HG03097 (cell line): ENCODE results near the gene NLRP8.
"Not testable (repeated sequence)": the region's sequence is repeated elsewhere in the genome, so short reads cannot be mapped to it uniquely, and the experiment has no call there.

Experiments used
- ATAC-seq: cut with Tn5 transposase; IDR thresholded peaks from one replicate; pipeline ENCODE4 v1.9.1; 2021; ENCODE audit not compliant: unreplicated experiment, low FRiP score

Gene NLRP8

DNA sequence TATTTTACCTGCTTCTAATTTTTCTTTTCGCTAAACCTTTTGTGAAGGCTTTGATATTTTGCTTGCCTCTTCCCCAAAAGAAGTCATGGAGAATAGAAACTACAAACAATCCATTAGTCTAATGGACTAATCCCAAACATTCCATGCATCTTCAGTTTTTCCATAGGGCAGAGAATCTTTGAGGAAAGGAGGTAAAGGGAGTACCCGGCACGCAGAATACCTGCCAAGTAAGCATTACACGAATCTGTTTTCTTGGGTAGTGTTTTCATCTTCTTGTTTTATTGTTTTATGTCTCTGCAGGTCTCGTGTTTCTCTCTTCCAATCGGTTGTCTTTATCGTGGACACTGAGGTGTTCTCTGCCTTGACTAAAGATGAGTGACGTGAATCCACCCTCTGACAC lies at the start of gene NLRP8:
TSS of gene NLRP8 (plus strand) at position 301 of the 400 bp plus-strand sequence.
- no peak for ATAC-seq

DNA sequence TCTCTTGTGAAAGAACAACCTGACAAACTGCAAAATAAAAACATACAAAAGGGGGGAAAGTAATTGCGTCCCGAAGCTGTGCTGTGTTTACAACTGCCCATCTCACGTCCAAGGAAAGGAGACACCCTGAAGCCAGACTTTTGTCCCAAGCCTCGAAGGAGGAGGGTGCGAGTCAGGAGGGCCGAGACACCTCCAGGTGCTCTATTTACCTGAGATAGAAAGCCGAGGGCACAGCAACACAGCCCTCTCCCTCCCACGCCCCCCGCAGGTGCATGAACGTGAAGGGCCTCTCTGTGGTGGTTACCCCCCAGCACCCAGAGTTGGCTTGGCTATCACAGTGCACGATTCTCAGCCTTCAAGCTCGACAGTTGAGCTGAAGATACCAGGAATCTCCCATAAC lies 48.7 kb upstream of the NLRP8 start:
- ATAC-seq: no peak

DNA sequence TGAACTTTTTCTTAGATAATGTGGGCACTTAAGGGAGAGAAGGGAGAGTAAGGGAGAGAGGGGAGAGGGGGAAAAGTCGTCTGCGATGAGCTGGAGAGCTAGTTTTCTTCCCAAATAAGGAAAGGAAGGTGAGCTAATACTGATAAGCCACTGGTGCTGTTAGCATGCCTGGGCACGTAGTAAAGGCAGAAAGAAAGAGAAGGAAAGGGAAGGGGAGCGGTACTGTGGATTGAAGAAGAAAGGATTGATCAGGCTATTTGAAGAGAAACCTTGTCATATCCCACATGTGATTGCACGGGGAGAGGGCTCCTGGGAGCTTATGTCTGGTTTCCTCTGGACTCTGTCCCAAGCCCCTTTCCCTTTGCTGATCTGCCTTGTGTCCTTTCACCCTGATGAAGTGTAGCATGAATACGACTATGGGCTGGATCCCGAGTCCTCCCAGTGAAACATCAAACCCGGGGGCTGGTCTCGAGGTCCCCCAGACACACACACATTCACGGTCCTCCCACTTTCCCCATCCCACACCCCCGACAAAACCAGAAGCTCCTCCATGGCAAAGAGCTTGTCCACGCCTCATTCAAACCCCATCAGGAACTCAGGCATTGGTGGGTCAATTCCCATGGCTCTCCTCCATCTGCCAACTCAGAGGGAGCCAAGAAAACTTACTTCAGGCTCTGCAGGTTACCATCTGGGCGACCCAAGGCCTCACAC lies 46.1 kb upstream of the NLRP8 start:
- no peak for ATAC-seq

DNA sequence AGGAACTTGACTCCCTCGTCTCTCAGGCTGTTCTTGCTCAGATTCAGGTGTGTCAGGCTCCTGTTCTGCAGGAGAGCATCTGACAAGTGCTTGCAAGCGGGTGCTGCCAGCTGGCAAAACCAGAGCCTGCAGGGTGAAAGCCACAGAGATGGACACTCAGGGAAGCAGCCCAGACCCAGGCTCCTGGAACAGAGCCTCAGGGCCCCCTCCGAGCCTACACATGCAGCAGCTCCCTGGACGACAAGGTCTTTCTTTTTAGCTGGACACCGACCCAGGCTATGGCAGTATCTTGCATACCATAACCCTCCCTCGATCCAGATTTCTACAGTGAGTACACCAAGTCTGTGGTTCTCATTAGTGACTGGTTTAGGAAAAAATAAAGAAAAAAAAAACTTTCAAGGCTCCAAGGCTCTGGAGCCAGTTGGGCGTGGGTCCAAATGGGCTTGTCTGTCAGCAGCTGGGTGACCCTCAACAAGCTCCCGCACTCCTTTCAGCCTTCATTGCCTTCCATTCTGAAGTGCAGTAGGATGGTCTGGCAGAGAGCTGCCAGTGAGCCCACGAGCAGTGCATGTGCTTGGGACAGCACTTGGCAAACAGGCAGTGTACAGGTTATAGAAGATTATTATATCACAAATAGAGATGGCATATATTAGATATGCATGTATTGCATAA lies 45.4 kb upstream of the NLRP8 start:
- ATAC-seq: no peak

DNA sequence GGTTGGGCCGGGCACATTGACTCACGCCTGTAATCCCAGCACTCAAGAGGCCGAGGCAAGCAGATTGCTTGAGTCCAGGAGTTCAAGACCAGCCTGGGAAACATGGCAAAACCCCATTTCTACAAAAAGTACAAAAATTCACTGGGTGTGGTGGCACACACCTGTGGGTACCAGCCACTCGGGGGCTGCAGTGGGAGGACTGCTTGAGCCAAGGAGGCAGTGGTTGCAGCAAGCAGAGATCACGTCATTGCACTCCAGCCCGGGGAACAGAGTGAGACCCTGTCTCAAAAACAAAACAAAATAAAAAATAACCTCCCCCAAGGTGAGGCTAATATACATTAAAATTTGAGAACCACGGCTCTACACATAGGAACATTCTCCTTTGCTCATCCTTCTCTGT lies 40.3 kb upstream of the NLRP8 start:
- ATAC-seq: no peak

DNA sequence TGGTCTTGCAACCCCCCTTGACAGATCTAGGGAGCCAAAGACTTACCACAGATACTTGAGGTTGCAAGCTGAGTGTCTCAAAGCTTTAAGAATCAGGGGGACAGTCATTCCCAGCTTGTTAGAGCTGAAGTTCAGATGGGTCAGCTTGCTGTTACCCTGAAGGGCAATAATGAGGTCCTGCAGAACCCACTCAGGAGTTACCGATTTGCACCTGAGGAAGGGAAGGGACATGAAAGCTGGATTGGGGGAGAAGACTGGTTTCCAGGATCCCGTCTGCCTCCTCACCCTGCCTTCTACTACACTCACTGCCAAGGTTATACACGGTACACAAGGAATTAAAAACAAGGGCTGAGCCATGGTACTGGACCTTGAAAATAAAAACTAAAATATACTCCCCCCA lies 39.9 kb upstream of the NLRP8 start:
- no peak for ATAC-seq

DNA sequence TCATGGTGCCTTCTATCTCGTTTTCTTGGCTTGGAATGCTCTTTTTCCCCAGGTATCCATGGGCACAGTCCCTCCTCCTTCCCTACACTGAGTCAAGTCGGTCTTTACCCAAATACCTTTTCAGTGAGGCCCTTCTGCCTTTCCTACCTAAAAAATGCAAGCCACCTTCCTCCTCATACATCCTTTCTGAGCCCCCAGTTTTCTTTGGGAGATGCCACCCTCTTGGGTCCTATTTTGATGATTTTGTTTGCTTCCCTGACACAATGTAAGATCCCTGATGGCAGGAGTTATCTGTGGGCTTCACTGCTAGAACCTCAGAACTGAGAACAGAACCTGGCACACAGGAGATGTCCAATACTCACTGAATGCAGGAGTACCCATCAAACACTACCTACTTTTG lies 37.8 kb upstream of the NLRP8 start:
- no peak for ATAC-seq

DNA sequence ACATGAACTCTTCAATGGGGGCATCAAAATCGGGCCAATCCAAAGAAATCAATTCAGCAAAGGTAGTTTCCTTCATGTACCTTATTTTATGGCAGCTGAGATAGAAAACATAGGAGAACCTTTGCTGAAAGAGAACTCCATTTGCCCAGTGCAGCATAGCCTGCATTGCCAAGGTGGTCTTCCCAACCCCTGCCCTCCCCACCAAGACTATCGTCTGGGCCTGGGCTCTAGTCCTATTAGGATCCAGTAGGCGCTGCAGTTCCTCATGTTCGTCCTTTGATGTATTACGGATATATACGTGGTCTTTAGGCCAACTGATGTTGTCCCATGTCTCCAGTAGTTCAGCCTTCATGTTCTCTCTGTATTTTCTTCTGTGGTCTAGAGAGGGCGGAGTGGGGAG lies 34.7 kb upstream of the NLRP8 start:
- ATAC-seq: no peak

DNA sequence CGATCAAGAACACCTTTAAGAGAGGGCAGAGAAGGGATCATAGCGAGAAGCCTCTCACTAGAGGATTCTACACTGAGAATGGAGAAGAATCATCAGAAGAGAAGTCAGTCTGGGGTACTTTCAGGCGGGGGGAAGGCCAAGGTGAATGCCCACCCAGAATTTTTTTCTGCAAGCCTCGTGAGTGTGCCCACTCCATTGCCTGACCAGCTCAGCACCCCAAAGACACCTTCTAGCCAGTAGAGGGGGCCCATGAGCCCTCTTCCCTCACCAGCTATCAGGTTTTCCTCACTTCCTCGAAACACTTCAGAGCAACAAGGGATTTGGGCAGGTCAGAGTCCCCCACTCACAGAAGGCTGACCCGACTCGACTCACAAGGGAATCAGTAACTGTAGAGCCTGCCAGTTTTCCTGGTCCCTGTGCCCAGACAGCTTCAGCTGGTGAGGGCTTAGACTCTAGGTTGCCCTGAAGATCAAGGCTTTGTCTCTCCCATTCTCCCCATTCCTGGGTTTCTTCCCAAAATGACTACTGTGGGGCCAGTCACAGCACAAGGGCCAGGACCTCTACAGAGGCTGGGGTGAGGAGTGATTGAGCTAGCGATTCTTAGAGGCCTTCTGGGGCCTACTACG lies 33.9 kb upstream of the NLRP8 start:
- ATAC-seq: no peak

DNA sequence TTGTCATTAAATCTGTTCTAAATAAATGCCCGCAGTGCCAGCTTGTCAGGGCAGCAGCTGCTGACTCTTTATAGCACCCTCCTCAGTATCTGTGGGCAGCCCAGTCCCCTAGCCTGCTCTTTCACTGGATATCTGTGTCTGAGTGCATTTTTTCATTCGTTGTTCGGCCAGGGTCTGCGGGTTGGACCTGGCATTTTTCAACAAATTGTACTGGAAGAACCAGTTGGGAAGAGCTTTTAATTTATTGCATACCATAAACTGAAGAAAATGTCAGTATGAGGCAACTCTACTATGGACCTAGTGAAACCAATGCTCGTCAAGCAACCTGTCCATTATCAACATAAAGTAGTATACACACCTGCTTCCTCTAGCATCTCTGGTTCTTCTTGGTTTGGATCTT lies 24.1 kb upstream of the NLRP8 start:
- ATAC-seq: no peak

DNA sequence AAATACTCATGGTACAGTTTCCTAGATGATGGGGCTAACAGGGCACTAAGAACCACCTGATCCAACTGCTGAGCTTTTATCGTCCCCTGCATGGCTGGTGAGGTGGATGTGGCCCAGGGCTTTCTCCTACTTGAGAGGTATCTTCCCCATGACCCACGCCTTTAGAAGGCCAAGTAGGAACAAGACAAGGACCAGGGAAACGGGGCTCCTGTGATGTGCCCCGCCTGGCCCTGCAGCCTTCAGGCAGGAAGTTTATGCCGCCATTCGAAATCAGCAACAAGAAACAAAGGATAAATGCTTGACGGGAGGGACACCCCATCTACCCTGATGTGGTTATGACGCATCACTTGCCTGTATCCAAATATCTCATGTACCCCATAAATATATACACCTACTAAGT lies 19.6 kb upstream of the NLRP8 start:
- no peak for ATAC-seq

DNA sequence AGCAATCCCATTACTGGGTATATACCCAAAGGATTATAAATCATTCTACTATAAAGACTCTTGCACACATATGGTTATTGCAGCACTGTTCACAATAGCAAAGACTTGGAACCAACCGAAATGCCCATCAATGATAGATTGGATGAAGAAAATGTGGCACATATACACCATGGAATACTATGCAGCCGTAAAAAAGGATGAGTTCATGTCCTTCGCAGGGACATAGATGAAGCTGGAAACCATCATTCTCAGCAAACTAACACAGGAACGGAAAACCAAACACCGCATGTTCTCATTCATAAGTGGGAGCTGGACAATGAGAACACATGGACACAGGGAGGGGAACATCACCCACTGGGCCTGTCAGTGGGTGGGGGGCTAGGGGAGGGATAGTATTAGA lies 18.4 kb upstream of the NLRP8 start:
- ATAC-seq: not testable (repeated sequence)

DNA sequence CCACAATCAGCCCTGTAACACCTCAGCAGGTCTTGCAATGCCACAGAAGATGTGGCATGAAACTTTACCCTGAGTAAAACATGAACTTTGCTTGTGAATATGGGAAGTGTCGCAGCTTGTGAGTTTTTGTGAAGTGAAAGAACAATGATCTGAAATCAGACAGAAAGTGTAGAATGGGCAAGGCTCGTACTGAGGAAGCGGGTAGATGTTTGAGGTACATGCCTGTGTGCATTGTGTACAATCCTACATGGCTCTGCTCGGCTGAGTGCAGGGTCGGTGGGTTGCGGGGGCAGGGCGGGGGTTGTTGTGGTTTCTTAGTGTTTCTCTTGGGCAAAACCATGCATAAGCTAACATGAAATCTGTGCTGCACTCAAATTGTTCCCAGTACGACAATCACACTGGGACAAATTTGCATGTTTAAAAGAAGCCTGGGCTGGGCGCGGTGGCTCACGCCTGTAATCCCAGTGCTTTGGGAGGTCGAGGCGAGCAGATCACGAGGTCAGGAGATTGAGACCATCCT lies 16.6 kb upstream of the NLRP8 start:
- ATAC-seq: no peak

DNA sequence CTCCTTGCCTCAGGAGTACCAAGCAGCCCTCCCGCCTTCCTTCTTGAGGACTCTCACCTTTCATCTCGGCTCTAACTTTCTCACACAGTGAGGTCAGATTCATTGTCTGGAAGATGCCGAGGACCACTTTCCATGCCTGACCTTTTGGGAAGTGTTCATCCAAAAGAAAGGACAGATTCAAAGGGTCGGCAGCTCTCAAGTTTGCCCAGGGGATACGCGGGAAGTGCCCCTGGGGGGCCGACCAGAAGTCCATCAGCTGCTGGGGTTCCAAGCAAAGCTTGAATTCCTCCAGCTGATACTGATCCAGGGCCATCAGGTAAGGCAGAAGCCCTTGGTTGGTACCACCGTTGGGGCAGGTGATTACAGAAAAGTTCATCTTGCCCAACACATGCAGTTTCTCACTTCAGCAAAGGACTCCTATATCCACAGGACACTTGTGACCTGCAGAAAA lies 15.7 kb upstream of the NLRP8 start, which contains the start of gene NLRP13:
TSS of gene NLRP13 (minus strand) at position 401 of the 451 bp plus-strand sequence. CDS start at position 376, 25 bp downstream.
- no peak for ATAC-seq

DNA sequence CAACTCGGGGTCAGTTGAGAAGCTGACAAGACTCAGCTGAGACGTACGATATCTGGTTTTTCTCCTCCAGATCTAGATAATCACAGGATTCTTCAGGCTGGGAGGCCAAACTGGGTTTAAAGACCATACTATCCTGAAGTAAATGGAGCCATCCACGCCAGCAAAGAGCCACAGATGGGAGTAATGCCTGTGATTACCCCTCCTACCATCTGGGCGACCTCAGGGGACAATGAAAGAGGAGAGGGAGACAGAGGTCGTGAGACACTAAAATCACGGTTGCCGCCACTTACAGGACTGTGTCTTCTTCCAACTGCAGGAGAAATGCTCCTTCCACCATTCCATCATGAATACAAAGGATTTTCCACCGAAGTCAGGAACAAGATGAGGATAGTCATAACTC lies 12.4 kb upstream of the NLRP8 start:
- ATAC-seq: no peak

DNA sequence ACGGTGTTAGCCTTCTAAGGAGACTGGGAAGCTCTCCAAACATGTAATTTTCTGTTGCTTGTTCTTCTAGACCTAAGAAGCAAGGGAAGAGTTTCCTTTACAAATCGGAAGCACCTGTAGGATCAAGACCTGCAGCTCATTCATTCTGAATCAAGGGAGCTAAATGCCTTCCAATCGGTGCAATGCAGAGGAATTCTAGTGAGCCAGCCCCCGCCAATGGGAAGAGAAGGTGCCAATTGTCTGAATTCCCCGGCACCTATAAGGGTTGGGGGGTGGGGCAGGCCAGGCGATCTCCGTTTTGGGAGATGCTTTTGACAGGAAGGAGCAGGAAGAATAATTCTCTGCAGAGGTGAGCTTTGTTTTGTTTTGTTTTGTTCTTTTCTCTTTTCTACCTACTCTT lies 8.4 kb upstream of the NLRP8 start:
- no peak for ATAC-seq

DNA sequence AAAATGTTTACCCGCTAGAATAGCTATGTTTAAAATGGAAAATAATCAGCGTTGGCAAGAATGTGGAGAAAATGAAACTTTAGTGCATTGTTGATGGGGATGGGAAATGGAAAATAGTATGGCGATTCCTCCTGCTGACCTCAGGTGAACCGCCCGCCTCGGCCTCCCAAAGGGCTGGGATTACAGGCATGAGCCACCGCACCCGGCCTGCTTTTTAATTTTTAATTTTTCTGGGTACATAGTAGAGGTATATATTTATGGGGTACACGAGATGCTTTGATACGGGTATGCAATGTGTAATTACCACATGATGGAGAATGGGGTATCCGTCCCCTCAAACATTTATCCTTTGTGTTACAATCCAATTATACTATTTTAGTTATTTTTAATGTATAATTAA lies 7.3 kb upstream of the NLRP8 start:
- ATAC-seq: no peak

DNA sequence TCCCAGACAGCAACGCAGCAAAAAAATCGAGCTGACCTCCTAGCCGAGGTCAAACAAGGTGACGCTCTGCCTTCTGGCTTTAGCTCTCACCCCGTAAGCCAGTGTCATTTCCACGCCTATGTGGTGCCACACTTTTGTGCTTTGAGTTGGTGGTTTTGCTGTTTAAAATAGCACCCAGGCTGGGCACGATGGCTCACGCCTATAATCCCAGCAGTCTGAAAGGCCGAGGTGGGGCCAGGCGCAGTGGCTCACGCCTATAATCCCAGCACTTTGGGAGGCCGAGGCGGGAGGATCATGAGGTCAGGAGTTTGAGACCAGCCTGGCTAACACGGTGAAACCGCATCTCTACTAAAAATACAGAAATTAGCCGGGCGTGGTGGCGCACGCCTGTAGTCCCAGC lies 2.9 kb downstream of the NLRP8 start:
- ATAC-seq: not testable (repeated sequence)

DNA sequence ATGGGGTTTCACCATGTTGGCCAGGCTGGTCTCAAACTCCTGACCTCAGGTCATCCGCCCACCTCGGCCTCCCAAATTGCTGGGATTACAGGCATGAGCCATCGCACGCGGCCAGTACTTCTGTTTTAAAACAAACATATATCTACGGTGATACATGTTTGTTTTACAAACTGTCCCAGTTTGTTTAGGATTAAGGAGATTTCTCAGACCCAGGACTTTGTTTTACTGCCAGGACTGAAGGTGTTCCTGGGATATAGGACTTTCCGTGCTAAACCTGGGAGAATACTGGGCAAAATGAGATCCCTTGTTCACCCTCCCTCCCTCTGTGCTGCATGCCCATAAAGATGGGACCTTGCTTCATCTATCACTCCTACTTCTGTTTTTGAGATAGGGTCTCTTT lies 8.8 kb downstream of the NLRP8 start:
- no peak for ATAC-seq

DNA sequence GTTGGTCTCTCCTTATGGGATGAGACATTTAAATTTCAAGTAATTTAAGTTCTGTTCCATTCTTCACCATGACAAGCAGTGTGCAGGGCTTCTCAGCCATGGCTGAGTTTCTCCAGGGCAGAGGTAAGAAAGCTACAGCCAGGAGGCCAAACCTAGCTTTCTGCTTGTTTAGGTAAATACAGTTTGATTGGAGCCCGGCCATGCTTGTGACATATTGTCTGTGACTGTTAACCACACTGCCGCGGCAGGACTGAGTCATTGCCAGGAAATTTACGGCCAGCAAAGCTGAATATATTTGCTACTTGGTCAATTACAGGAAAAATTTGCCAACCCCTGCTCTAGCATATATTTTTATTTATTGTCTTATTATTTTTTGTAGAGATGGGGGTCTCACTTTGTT lies 10.7 kb downstream of the NLRP8 start:
- ATAC-seq: no peak

DNA sequence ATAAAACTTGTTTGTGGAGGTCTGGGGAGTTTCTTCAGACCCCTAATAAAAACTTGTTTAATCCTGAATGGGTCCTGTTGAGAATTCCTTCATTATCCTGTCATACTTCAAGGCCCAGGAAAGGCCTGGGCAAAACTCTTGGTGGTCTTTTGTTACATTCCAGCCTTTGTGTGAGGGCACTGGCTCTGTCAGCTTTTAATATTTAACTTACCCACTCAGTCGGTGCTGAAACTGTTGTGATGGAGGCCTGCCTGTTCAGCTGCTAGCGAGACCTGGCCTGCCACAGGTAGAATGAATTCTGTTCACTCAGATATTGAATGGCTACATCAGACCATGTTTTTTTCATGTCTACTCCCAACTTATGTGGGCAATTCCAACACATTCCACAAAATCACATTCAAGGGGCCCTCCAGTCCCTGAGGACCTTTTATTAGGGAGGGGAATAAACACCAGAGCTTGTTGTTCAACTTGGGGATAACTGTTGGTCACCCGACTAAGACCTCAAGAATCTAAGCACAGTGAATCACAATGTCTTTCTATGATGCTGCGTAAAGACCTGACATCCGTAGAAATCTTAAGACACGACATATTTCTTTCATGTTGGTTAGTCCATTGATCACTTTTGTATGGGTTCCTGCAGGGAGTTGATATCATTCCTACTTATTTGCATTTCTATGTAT lies 12.5 kb downstream of the NLRP8 start:
- ATAC-seq: no peak
